Measurements from ENCODE around the gene DFFB. TPM values are rescaled to one million over a fixed set of nuclear protein-coding genes. Genes with fewer than 3 reads are reported as not detected.

DFFB gene
- total and polyA plus RNA-seq, 9 of the 15 experiments (the other 6 are each of a cell fraction or from before 2014, with no cell fraction given), result 2.3 to 15.8 (median 11.5) TPM

DNA sequence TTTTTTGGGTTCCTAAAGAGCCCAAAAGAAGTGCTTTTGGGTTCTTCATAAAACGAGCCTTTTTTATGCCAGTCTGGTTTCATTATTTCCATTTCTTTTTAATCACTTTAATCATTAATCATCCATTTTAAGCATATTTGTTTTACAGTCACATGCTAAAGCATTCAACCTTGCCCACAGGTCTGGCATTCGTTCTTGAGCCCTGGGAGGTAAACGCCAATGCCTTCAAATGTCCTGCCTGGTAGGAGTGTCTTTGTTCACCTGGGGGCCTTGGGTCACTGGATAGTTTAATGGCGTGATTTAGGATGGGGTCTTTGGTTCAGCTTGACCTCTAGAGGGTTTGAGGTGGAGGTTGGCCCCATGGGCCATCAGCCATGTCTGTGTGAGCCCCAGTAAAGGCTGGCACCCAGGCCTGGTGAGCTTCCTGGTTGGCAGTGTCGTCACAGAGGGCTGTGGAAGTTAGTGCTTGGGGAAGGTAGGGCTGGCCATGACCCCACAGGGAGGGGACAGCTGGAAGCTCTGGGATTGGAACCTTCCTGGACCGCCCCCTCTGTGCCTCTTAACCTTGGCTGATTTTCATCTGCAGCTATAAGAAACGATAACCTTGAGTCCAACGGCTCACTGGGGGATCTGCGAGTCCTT lies 22.6 kb downstream of the DFFB start (continued):
- TF ChIP-seq, protein P1, sequence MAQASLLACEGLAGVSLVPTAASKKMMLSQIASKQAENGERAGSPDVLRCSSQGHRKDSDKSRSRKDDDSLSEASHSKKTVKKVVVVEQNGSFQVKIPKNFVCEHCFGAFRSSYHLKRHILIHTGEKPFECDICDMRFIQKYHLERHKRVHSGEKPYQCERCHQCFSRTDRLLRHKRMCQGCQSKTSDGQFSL (CRISPR knock-in tag; IDR thresholded peaks at IDR 0.05), result no peak
- TF ChIP-seq, protein P1 (tag; IDR thresholded peaks at IDR 0.05), result no peak

DNA sequence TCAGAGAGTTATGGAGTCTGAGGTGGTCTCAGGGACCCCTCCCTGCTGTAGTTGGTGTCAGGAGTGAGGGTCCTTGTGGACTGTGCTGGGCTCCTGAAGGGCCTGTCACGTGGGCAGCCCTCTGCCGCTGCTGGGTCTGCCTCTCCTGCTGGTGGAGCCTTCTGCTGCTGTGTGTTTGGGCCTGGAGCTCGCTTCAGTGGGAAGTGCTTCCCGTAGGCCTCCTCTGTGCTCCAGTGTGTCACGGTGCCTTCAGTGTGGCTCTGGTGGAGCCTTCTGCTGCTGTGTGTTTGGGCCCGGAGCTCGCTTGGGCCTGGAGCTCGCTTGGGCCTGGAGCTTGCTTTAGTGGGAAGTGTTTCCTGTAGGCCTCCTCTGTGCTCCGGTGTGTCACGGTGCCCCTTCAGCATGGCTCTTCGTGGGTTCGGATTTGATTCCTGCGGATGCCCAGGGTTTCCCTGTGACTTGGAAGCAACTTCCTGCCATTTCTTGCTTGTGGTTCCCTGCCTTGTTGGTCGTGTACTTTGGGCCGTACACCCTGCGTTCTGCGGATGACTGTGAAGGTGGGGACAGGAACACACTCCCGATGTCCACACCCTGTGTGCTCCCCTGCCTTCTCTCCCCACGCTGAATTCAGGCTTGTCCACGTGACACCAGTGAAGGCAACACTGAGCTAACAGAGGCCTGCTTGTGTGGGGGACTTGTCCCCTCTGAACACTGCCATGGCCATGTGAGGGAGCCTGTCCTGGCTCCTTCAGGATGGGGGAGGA lies 23.3 kb downstream of the DFFB start:
- H3K9me3 ChIP-seq (replicated peaks; ENCODE audit: control insufficient read depth, insufficient read depth, low read depth, low read length), result peaks cover 4% of the 10 kb centered on the region
- DNase-seq (ENCODE audit: extremely low read depth in 1 of 4, low spot score in 3 of 4), result no peak
- no peak for ATAC-seq
- peak overlapping the region in 1 of 2 experiments; percentile 80; a peak in 2 of 4 replicates for H3K9ac ChIP-seq (ENCODE audit: insufficient read depth in 1 of 2, low read depth in 2 of 2, low read length in 2 of 2)
- H3K9me1 ChIP-seq (ENCODE audit: control insufficient read depth, insufficient read depth, low read length), result no peaks in the 10 kb centered on the region
- TF ChIP-seq ZNF586 (CRISPR knock-in tag; conservative IDR thresholded peaks at IDR 0.05) (no peak), ILK (tag; IDR thresholded peaks at IDR 0.05; ENCODE audit: borderline replicate concordance, low read depth) (no peak), SRSF3 (IDR thresholded peaks at IDR 0.05; ENCODE audit: insufficient read depth, low read length) (no peak), ZNF583 (CRISPR knock-in tag; IDR thresholded peaks at IDR 0.05) (no peak), JUND (IDR thresholded peaks at IDR 0.05; ENCODE audit: borderline replicate concordance, low read depth, low read length) (no peak), JUND (tag; IDR thresholded peaks at IDR 0.05; ENCODE audit: borderline replicate concordance, low read depth, low read length) (no peak), CHD2 (IDR thresholded peaks at IDR 0.05; ENCODE audit: low read depth, low read length) (no peak), HLTF (IDR thresholded peaks at IDR 0.05) (no peak), CBX2 (IDR thresholded peaks at IDR 0.05; ENCODE audit: insufficient read depth, low read length, poor library complexity, severe bottlenecking) (no peak), BMI1 (IDR thresholded peaks at IDR 0.05; ENCODE audit: low read length) (no peak), TEAD1 (CRISPR knock-in tag; IDR thresholded peaks at IDR 0.05) (no peak), ZNF282 (CRISPR knock-in tag; IDR thresholded peaks at IDR 0.05) (no peak), IFI16 (CRISPR knock-in tag; IDR thresholded peaks at IDR 0.05) (no peak), ZNF224 (CRISPR knock-in tag; IDR thresholded peaks at IDR 0.05) (no peak), NRF1 (conservative IDR thresholded peaks at IDR 0.05 in 1 of 2, IDR thresholded peaks at IDR 0.05 in 1 of 2) (no peak), TBL1XR1 (IDR thresholded peaks at IDR 0.05; ENCODE audit: low read length in 2 of 2) (no peak), NFXL1 (CRISPR knock-in tag; IDR thresholded peaks at IDR 0.05) (no peak), ZNF347 (CRISPR knock-in tag; IDR thresholded peaks at IDR 0.05; ENCODE audit: low read depth) (no peak)
- FAIRE-seq, result no peak
- in situ Hi-C loops (cut with MboI) (no loop called here), intact Hi-C loops (cut with micrococcal nuclease) (no loop called here)
- H3K4me2 ChIP-seq (ENCODE audit: insufficient read depth, low read length), result no peak overlapping the region
- H3K4me3 ChIP-seq, result no peak overlapping the region
- POLR2A ChIA-PET, result interaction anchor here (0.5 to 1.4 kb wide), 3 partner anchors 17 to 160 kb away, joined by 3 to 8 read pairs (median 5); partner anchors contain the start of gene C1orf174
- 0 out of 2 replicates have a peak, but pooled peaks cover 3% of the 10 kb centered on the region for H4K20me1 ChIP-seq (replicated peaks; ENCODE audit: control insufficient read depth, insufficient read depth, low read length)
- no peaks in the 10 kb centered on the region for H3K27me3 ChIP-seq (ENCODE audit: control insufficient read depth in 2 of 2, insufficient read depth in 2 of 2, low read length in 2 of 2)
- H3K4me1 ChIP-seq (replicated peaks in 1 of 2; ENCODE audit: control insufficient read depth in 2 of 2, insufficient read depth in 2 of 2, low read length in 2 of 2), result peaks cover 0 to 18% of the 10 kb centered on the region in 2 experiments; a peak in 3 of 5 replicates
- H2AFZ ChIP-seq (ENCODE audit: low read depth, low read length), result no peak overlapping the region
- CTCF ChIA-PET (ENCODE audit: low intra/inter-chr PET ratio), result no interaction called here
- peaks cover 41% of the 10 kb centered on the region; the same call in 2 of the 3 replicates for H3K36me3 ChIP-seq (ENCODE audit: control insufficient read depth, insufficient read depth, low read length)
- BruUV-seq (replicated peaks), result no TSS peak
- no peak overlapping the region for H3K27ac ChIP-seq (ENCODE audit: extremely low read depth, low read depth, low read length)
- no peaks in the 10 kb centered on the region for H3K79me2 ChIP-seq (ENCODE audit: control insufficient read depth, insufficient read depth, low read length)
- WGBS (ENCODE audit: insufficient coverage, low coverage, missing lambda C conversion rate), result 86% methylated on average over 20 of the region's 20 CpGs

Data from K562 (cell line).